Endometrial microvascular endothelial cells (primary cell): ENCODE data around the gene GNPDA1. TPM values are rescaled to one million over a fixed set of nuclear protein-coding genes. Genes with fewer than 3 reads are reported as not detected.

Experiments used
- in situ Hi-C: cut with HindIII; loops from 2 replicates; pipeline ENCODE4 v1.10.0; 2017; ENCODE audit warnings: low sequenced_read_pairs, low pct_unique_long_range_greater_than_20kb; ENCODE audit errors: inconsistent ontology term
- total RNA-seq: library from RNA; depleted of rRNA; stranded (reverse); fragments of >200 nt; gene quantifications from one replicate; pipeline ENCODE4 v1.2.3, GENCODE V29; 2015; ENCODE audit errors: inconsistent ontology term

The GNPDA1 gene
- total RNA-seq, 1 donor from 2014 or later: 155 TPM

- in situ Hi-C loops: no loop called here
Observed at GRCh38 chr5:141966275-141966962, 46.4 kb downstream of the GNPDA1 start.

DNA sequence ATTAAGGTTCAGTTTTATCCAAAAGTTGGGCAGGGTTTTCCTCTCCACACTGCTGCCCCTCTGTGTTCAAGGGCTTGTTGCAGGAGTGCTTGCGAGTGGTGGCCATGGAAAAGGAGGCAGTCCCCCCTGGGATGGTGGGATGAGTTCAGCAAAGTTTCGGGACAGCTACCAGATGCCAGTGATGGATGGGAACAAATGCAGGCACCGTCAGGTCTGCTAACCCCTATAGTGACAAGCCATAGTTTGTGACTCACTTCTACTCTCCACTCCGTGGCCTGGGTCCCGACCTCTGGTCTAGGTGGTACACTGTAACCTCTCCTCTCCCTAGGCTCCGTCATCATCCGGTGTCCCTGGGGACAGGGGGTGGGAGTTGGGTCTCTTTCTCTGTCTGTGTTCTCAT, 47.8 kb downstream of the GNPDA1 start:
- in situ Hi-C loops: no loop called here

GRCh38 chr5:141963701-141964100, 49.1 kb downstream of the GNPDA1 start:
- in situ Hi-C loops: no loop called here

DNA sequence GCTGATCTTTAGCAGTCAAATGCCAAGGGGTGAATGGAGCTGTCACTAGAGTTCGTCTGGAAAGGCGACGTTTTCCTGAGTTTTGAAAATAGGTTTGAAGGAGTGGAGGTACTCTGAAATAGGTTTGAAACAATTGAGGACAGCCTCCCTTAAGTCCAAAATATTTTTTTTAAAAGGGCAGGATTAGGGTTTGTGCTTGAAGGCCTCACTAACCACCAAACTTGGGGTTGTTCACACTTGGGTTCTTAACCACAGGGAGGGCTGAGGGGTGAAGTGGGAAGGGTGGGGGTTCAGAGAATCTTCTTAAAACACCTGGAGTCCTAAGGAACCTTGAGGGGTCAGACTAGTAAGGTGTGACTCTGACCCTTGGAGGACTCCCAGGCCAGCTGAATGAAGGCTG, 51.4 kb downstream of the GNPDA1 start:
- in situ Hi-C loops: no loop called here

GRCh38 chr5:141960449-141961323, 52.1 kb downstream of the GNPDA1 start:
- in situ Hi-C loops: no loop called here

DNA sequence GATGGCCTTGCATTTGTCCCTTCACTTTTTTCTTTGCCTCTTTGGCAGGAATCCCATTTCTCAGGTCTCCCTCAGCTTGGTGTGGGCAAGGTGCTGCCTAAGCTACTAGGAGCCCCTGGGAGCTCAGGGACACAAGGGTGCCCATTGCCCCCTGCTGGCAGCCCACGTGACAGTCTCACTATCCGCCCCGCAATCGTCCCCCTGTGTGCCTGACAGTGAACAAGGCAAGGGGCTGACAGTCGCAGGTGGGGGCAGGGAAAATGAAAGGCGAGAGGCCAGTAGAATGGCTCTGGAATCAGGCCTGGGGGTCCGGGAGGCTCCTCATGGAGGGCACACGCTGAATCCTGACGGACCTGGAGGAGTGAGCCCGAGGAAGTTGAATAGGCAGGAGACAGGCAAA, 52.8 kb downstream of the GNPDA1 start:
- in situ Hi-C loops: no loop called here

DNA sequence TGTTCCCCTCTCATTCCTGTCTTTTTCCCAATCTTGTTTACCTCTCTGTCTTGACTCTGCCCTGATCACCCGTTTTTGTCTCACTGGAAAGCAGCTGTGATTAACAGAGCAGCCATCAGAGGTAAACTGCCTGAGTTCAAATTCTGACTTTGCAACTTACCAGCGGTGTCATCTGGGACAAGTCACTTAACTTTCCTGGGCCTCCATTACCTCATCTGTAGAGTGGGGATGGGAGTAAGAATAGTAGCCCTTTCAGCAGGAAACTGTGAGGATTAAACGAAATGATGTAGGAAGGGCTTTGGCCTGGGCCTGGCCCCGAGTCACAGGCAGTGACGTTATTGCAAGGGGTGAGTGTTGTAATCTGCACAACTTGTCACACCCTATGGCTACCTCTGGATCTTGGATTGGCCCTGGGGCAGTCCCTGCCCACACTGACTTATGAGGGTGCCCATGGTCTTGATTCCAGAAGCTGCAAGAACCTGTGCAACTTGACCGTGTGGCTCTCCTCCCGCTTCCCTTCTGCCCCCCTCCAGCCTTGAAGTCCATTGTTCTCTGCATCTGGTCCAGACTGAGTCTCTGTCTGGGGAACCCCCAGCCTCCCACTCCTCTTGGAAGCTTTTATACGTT, 54.2 kb downstream of the GNPDA1 start:
- in situ Hi-C loops: no loop called here

DNA sequence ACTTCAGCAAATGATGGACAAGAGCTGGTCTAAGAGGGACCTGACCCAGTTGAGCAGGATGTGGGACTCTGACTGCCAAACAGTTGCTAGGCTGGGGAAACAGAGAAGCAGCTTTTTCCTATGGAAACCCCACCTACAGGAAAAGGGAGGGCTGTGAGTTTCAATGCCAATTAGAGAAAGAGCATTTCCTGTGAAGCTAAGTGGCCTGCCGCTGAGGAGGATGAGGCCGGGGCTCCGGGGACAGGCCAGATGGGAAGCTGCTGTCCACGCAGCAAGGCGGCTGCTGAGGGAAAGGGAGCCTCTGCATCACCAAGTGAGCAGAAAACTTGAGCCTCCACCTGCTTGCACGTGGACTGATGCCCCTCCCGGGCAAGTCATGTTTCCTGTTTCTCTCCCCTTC, 54.7 kb downstream of the GNPDA1 start, which contains the start of gene PCDH12:
Gene PCDH12 (minus strand): TSS at position 90 of the 400 bp plus-strand sequence. CDS start 351 bp downstream, outside the sequence.
- in situ Hi-C loops: no loop called here

- in situ Hi-C loops: no loop called here
Observed at GRCh38 chr5:141957367-141957996, 55.3 kb downstream of the GNPDA1 start.

DNA sequence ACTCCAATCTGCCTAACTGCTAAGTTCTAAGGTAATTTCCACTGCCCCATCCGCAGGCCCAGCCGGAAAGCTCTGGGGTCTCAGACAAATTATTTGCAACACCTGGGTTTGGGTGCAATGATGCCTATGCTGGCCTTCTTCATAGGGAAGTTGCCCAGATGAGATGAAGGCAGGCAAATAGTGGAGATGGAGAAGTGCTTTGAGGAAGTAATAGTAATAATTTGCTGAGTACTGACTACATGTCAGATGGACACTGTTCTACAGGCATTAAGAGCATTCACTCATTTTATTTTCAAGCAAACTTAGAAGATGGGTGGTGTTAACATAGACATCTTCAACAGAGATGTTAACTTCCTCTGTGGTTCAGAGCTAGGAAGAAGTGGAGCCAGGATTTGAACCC, 58.6 kb downstream of the GNPDA1 start:
- in situ Hi-C loops: no loop called here

DNA sequence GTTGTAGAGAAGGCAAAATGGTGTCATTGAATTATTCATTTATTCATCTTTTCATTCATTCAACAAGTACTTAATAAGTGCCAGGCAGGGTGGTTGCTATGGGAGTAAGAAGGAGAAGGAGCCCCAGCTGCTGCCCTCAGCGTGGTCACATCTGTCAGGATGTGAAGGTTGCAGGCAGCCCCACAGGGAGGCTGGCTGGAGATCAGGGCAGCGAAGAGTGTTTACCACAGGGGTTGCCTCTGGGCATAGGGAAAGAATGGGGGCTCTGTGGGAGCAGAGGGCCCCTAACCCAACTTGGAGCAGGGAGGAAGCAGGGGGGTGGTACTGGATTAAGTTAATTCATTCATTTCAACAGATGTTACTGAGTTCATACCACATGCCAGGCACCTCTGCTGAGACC, 60.8 kb downstream of the GNPDA1 start:
- in situ Hi-C loops: no loop called here

DNA sequence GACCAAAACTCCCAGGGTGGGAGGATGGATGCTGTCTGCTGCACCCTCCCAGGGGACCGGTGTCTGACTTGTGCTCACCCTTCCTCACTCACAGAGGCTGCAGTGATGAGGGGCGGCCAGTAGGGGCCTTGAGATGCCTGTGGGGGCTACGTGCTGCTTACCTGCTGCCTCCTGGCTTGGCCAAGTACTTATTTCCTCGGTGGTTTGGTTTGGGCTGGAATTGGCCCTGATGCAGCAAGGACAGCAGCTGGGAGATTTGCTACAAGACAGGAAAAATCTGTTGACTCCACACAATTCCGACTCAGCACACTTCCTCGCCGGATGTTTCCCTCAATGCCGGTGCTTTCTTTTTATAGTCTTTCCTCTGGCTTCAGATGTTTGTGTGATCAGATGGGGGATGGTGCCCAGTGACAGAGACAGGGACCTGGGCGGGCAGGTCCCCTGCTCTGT, 61.5 kb downstream of the GNPDA1 start:
- in situ Hi-C loops: no loop called here

Other genes with a start within 250 kb of the GNPDA1 start
- gene PCDH1, start 134.6 kb downstream of the GNPDA1 start, total RNA-seq: 94.1 TPM
- gene DELE1, start 89.2 kb downstream of the GNPDA1 start, total RNA-seq: 54.9 TPM
- gene PCDH12, start 54.8 kb downstream of the GNPDA1 start, total RNA-seq: 7.7 TPM
- 56.1 TPM for gene RNF14, start 43.9 kb downstream of the GNPDA1 start, total RNA-seq
- 62.1 TPM for gene NDFIP1, start 95.8 kb upstream of the GNPDA1 start, total RNA-seq